B cell (primary cell): ENCODE measurements around the gene THBS2. TPM values are rescaled to one million over a fixed set of nuclear protein-coding genes. Genes with fewer than 3 reads are reported as not detected.

ENCODE experiments used
- ATAC-seq: fragments of 200-7000 bp; cut with Tn5 transposase; one replicate; pipeline ENCODE4 v1.10.0; 2021; ENCODE audit warnings: low read depth, mild to moderate bottlenecking, moderate number of reproducible peaks, moderate library complexity
- CTCF ChIA-PET: fragments of 350-600 bp; sonication (Branson Sonifier 250); formaldehyde crosslinking; loops from one replicate; lab custom pipeline; 2021; ENCODE audit warnings: antibody characterized with exemption, inconsistent platforms; lab: Charles Lee
- POLR2A ChIA-PET: fragments of 350-600 bp; sonication (Branson Sonifier 250); formaldehyde crosslinking; loops from one replicate; lab custom pipeline; 2021; ENCODE audit warnings: antibody characterized with exemption; lab: Charles Lee
- DNase-seq: peaks from one replicate; pipeline ENCODE4 v3.0.0; 2013
- H2AFZ ChIP-seq: 2 replicates; pipeline ENCODE4 v1.6.1; 2012; ENCODE audit warnings: mild to moderate bottlenecking, low read depth, low read length; ENCODE audit not compliant: insufficient read depth, poor library complexity, severe bottlenecking
- H3K27ac ChIP-seq, 2 donors: 1 replicate in 1 of 2; 2 replicates in 1 of 2; pipeline ENCODE4 v1.5.1; 2012 to 2013; ENCODE audit warnings: low read length in 2 of 2, mild to moderate bottlenecking in 2 of 2, moderate library complexity in 1 of 2
- H3K27me3 ChIP-seq, 4 experiments: fragments of 200-600 bp in 1 of 4; sonication (generic) in 1 of 4; replicated peaks in 1 of 4; 1 replicate in 2 of 4; 2 replicates in 2 of 4; pipeline versions ENCODE4 v1.6.1 to v1.7.0; 2013 to 2016; ENCODE audit warnings: low read length in 3 of 4, mild to moderate bottlenecking in 2 of 4, mixed read lengths in 1 of 4, moderate library complexity in 1 of 4; ENCODE audit not compliant: insufficient read depth in 4 of 4, control insufficient read depth in 3 of 4; ENCODE audit errors: control extremely low read depth in 1 of 4
- H3K36me3 ChIP-seq, 2 experiments: replicated peaks in 1 of 2; 1 replicate in 1 of 2; 2 replicates in 1 of 2; pipeline versions ENCODE4 v1.6.1 to v1.7.1; 2013; ENCODE audit warnings: low read length in 1 of 2; ENCODE audit not compliant: insufficient read depth in 2 of 2, control insufficient read depth in 1 of 2; ENCODE audit errors: control extremely low read depth in 1 of 2, extremely low read depth in 1 of 2
- H3K4me1 ChIP-seq, 2 donors: fragments of 200-600 bp in 1 of 2; sonication (generic) in 1 of 2; 1 replicate in 1 of 2; 2 replicates in 1 of 2; pipeline versions ENCODE4 v1.5.1 to v1.6.1; 2013 to 2017; ENCODE audit warnings: low read length in 2 of 2; ENCODE audit not compliant: control insufficient read depth in 2 of 2, insufficient read depth in 2 of 2
- H3K4me2 ChIP-seq: replicated peaks from 2 replicates; pipeline ENCODE3; 2012; ENCODE audit warnings: mild to moderate bottlenecking, low read depth, low read length; ENCODE audit not compliant: poor library complexity, severe bottlenecking
- H3K4me3 ChIP-seq, 5 experiments: fragments of 200-600 bp in 1 of 5; sonication (generic) in 1 of 5; 1 replicate in 3 of 5; 2 replicates in 2 of 5; pipeline versions ENCODE4 v1.5.1 to v1.7.0; 2011 to 2016; ENCODE audit warnings: low read length in 4 of 5, mild to moderate bottlenecking in 4 of 5, low read depth in 2 of 5, control low read depth in 1 of 5, moderate library complexity in 1 of 5; ENCODE audit not compliant: insufficient read depth in 1 of 5; ENCODE audit errors: control extremely low read depth in 1 of 5, extremely low read depth in 1 of 5
- H3K79me2 ChIP-seq: fragments of 200-600 bp; sonication (generic); one replicate; pipeline ENCODE4 v1.6.0; 2016; ENCODE audit warnings: low read length; ENCODE audit not compliant: control insufficient read depth, insufficient read depth
- H3K9ac ChIP-seq: fragments of 200-600 bp; sonication (generic); 2 replicates; pipeline ENCODE4 v1.6.1; 2017; ENCODE audit warnings: mild to moderate bottlenecking, low read length, moderate library complexity
- H3K9me3 ChIP-seq, 3 donors: one replicate each; pipeline versions ENCODE4 v1.6.1 to v1.7.1; 2013; ENCODE audit warnings: low read length in 2 of 3; ENCODE audit not compliant: control insufficient read depth in 2 of 3, insufficient read depth in 1 of 3; ENCODE audit errors: control extremely low read depth in 1 of 3
- H4K20me1 ChIP-seq: 2 replicates; pipeline ENCODE4 v1.6.0; 2012; ENCODE audit warnings: mild to moderate bottlenecking, low read length; ENCODE audit not compliant: insufficient read depth, control insufficient read depth, poor library complexity, severe bottlenecking
- H3K27ac Mint-ChIP-seq: one replicate; pipeline ENCODE4 v1.8.0; 2021; ENCODE audit warnings: mixed read lengths
- H3K27me3 Mint-ChIP-seq: one replicate; pipeline ENCODE4 v1.8.0; 2021; ENCODE audit warnings: mixed read lengths
- H3K4me1 Mint-ChIP-seq: one replicate; pipeline ENCODE4 v1.8.0; 2021; ENCODE audit warnings: mixed read lengths
- H3K4me3 Mint-ChIP-seq: one replicate; pipeline ENCODE4 v1.8.0; 2021; ENCODE audit warnings: mixed read lengths
- H3K9me3 Mint-ChIP-seq: one replicate; pipeline ENCODE4 v1.8.0; 2022; ENCODE audit warnings: mixed read lengths; ENCODE audit not compliant: insufficient read depth
- CTCF ChIP-seq: fragments of 200-600 bp; IDR thresholded peaks from one replicate; pipeline ENCODE4 v1.8.0; 2022; ENCODE audit warnings: antibody characterized with exemption, mild to moderate bottlenecking
- EZH2 ChIP-seq: IDR thresholded peaks from 2 replicates; pipeline ENCODE4 v1.6.1; 2012; ENCODE audit warnings: borderline replicate concordance, low read depth, mild to moderate bottlenecking, moderate library complexity, low read length; ENCODE audit not compliant: insufficient read depth, poor library complexity, severe bottlenecking
- WGBS: methylation state at CpG from one replicate; pipeline ENCODE4 v1.1.5; 2013; ENCODE audit warnings: missing lambda C conversion rate; ENCODE audit not compliant: insufficient coverage; 5-methylcytosine and 5-hydroxymethylcytosine counted together
- intact Hi-C: fragments of 100-400 bp; cut with micrococcal nuclease; formaldehyde crosslinking; loops from one replicate; pipeline ENCODE4 v1.10.0; 2022
- polyA plus RNA-seq: library from polyadenylated mRNA; depleted of rRNA; stranded (reverse); fragments of >200 nt; gene quantifications from 2 replicates; pipeline ENCODE4 v1.2.3, GENCODE V29; 2012
- total RNA-seq, 2 donors: library from RNA; stranded (reverse); fragments of 120-200 nt in 1 of 2; gene quantifications; 1 replicate in 1 of 2; 2 replicates in 1 of 2; pipeline versions ENCODE4 v1.2.3 to v1.2.4, GENCODE V29; 2013 to 2022

The THBS2 gene
- total and polyA plus RNA-seq, 2 donors (not counting 1 experiment from before 2014, with no cell fraction given), result not detected

- H2AFZ ChIP-seq, result no peak overlapping the region
- H3K4me1 Mint-ChIP-seq, result no peaks in the 10 kb centered on the region
- ChIA-PET CTCF (no interaction called here), POLR2A (no interaction called here)
- no peak overlapping the region for H3K4me3 Mint-ChIP-seq
- no peaks in the 10 kb centered on the region for H3K27me3 Mint-ChIP-seq
- TF ChIP-seq EZH2 (no peak), CTCF (no peak)
- no peaks in the 10 kb centered on the region for H3K79me2 ChIP-seq
- no peak overlapping the region for H3K27ac Mint-ChIP-seq
- H3K9me3 ChIP-seq, result peaks cover 0 to 11% (median 0%) of the 10 kb centered on the region in 3 donors
- intact Hi-C loops, result no loop called here
- no peak for DNase-seq
- H3K4me1 ChIP-seq, result no peaks in the 10 kb centered on the region
- no peak overlapping the region for H3K4me2 ChIP-seq
- ATAC-seq, result no peak
- WGBS, result 93% methylated on average over 32 of the region's 32 CpGs
- H3K27ac ChIP-seq, result no peak overlapping the region
- H3K4me3 ChIP-seq, result no peak overlapping the region
- H3K27me3 ChIP-seq, result no peaks in the 10 kb centered on the region
- H3K9me3 Mint-ChIP-seq, result no peaks in the 10 kb centered on the region
- no peak overlapping the region for H3K9ac ChIP-seq
- H3K36me3 ChIP-seq, result no peaks in the 10 kb centered on the region
- no peaks in the 10 kb centered on the region for H4K20me1 ChIP-seq
Observed at GRCh38 chr6:169241688-169242350, 11.8 kb downstream of the THBS2 start.

GRCh38 chr6:169240591-169241390, 12.9 kb downstream of the THBS2 start:
- Histone ChIP-seq H3K79me2 (no peaks in the 10 kb centered on the region), H3K9me3 (peaks cover 0 to 11% (median 0%) of the 10 kb centered on the region in 3 donors), H4K20me1 (no peaks in the 10 kb centered on the region), H3K4me3 (no peak overlapping the region), H3K27ac (no peak overlapping the region), H3K4me1 (no peaks in the 10 kb centered on the region), H3K4me2 (no peak overlapping the region), H2AFZ (no peak overlapping the region), H3K27me3 (no peaks in the 10 kb centered on the region), H3K36me3 (no peaks in the 10 kb centered on the region), H3K9ac (no peak overlapping the region)
- Mint-ChIP-seq H3K4me1 (no peaks in the 10 kb centered on the region), H3K27me3 (no peaks in the 10 kb centered on the region), H3K4me3 (no peak overlapping the region), H3K27ac (no peak overlapping the region), H3K9me3 (no peaks in the 10 kb centered on the region)
- no peak for DNase-seq
- ChIA-PET CTCF (no interaction called here), POLR2A (no interaction called here)
- intact Hi-C loops, result no loop called here
- no peak for ATAC-seq
- TF ChIP-seq CTCF (no peak), EZH2 (no peak)
- WGBS, result 94% methylated on average over 20 of the region's 28 CpGs
